ENCODE data around the gene MS4A10.

MS4A10 gene

DNA sequence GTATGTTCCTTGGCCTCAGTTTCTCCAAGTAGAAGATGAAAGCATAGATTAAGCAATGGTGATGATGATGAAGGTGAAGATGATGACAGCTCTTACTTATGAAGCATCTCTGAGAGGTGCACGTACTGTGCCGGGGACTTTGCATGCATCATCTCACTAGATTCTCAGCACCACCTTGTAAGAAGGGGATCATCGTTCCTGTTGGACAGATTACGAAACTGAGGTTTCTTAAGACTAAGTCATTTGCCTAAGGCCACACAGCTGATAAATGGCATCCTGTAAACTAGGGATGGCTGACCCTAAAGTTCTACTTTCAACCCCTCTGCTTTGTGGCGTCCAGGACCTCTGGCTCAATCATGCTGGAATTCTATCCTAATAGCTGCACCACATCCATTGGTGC, 19.8 kb upstream of the MS4A10 start:
- 94 to 98% methylated on average over 5 of the region's 5 CpGs for WGBS, 2 experiments (ENCODE audit: insufficient coverage in 2 of 2)

DNA sequence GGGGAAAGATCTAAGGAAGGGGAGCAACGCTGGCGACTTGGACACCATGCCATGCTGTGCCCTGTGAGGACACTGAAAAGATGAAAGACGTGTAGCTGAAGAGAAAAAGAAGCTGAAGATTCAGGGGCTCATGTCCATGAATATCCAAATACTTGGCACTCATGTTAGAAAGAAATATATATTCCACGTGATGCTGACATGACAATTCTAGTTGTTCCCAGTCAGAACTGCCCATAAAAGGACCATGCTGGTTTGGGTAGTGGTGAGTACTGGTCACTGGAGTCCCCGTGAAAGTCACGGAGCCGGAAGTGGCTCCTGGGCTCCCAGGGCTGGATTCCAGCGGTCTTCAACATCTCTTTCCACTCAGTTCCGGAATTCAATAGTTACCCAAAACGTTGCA, 18.6 kb upstream of the MS4A10 start:
- WGBS, 2 experiments (ENCODE audit: insufficient coverage in 2 of 2), result 89 to 98% methylated on average over 5 to 10 of the region's 10 CpGs

More for the DNA sequence above, 19.8 kb upstream of the MS4A10 start:
- Histone ChIP-seq H3K9me3 (ENCODE audit: control insufficient read depth, low read length) (no peaks in the 10 kb centered on the region), H3K4me1 (ENCODE audit: control insufficient read depth, insufficient read depth, low read length, poor library complexity, severe bottlenecking) (no peaks in the 10 kb centered on the region), H3K27ac (ENCODE audit: low read depth, low read length, severe bottlenecking) (no peak overlapping the region), H3K36me3 (ENCODE audit: control insufficient read depth, insufficient read depth, low read length) (no peaks in the 10 kb centered on the region), H3K4me3 (ENCODE audit: extremely low read depth, insufficient read depth, low read length, poor library complexity, severe bottlenecking) (no peak overlapping the region)

DNA sequence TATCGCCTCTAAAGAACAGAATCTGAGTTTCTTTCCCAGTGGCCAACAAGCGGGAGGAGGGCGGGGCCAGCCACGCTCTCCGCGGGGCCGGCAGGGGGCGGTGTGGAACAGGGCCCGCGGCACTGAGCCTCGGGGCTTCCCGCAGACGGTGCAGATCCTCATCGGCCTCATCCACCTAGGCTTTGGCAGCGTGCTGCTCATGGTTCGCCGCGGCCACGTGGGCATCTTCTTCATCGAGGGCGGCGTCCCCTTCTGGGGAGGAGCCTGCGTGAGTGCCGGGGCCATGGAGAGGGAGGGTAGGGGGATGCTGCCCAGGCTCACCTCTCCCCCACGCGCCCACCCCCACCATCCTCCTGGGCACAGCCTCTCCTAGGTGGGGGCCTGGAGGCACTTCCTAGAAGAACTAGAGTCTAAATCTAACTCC, 17.7 kb upstream of the MS4A10 start:
- Histone ChIP-seq H3K27ac (ENCODE audit: low read depth, low read length, severe bottlenecking) (no peak overlapping the region), H3K9me3 (ENCODE audit: control insufficient read depth, low read length) (no peaks in the 10 kb centered on the region), H3K4me3 (ENCODE audit: extremely low read depth, insufficient read depth, low read length, poor library complexity, severe bottlenecking) (no peak overlapping the region), H3K4me1 (ENCODE audit: control insufficient read depth, insufficient read depth, low read length, poor library complexity, severe bottlenecking) (no peaks in the 10 kb centered on the region), H3K36me3 (ENCODE audit: control insufficient read depth, insufficient read depth, low read length) (no peaks in the 10 kb centered on the region)
- 54% methylated on average over 19 of the region's 26 CpGs; no CpG with 5 or more reads in 1 of the 2 experiments for WGBS, 2 experiments (ENCODE audit: insufficient coverage in 2 of 2)

More for the DNA sequence above, 18.6 kb upstream of the MS4A10 start:
- H3K27ac ChIP-seq (ENCODE audit: low read depth, low read length, severe bottlenecking), result no peak overlapping the region
- no peaks in the 10 kb centered on the region for H3K4me1 ChIP-seq (ENCODE audit: control insufficient read depth, insufficient read depth, low read length, poor library complexity, severe bottlenecking)
- no peak overlapping the region for H3K4me3 ChIP-seq (ENCODE audit: extremely low read depth, insufficient read depth, low read length, poor library complexity, severe bottlenecking)
- H3K9me3 ChIP-seq (ENCODE audit: control insufficient read depth, low read length), result no peaks in the 10 kb centered on the region
- no peaks in the 10 kb centered on the region for H3K36me3 ChIP-seq (ENCODE audit: control insufficient read depth, insufficient read depth, low read length)

DNA sequence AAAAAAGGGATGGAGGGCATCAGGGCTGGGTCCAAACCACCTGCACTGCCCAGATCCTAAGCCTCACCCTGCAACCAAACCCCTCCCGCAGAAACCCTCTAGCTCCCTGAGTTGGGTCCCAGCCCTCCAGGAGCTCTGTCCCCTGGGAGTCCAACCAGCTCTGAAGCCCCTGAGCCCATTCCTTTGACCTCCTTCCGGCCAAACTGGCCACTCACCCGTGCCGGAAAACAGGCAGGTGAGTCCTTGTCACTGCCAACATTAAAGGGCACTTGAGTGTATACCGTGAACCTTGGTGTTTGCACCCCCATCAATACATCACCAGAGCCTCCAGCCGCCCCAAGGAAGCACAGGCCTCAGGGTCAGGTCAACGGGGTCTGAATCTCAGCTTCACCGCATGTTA, 16.9 kb upstream of the MS4A10 start:
- Histone ChIP-seq H3K9me3 (ENCODE audit: control insufficient read depth, low read length) (no peaks in the 10 kb centered on the region), H3K4me1 (ENCODE audit: control insufficient read depth, insufficient read depth, low read length, poor library complexity, severe bottlenecking) (no peaks in the 10 kb centered on the region), H3K27ac (ENCODE audit: low read depth, low read length, severe bottlenecking) (no peak overlapping the region), H3K4me3 (ENCODE audit: extremely low read depth, insufficient read depth, low read length, poor library complexity, severe bottlenecking) (no peak overlapping the region), H3K36me3 (ENCODE audit: control insufficient read depth, insufficient read depth, low read length) (no peaks in the 10 kb centered on the region)
- 83 to 100% methylated on average over 5 to 6 of the region's 8 CpGs for WGBS, 2 experiments (ENCODE audit: insufficient coverage in 2 of 2)

DNA sequence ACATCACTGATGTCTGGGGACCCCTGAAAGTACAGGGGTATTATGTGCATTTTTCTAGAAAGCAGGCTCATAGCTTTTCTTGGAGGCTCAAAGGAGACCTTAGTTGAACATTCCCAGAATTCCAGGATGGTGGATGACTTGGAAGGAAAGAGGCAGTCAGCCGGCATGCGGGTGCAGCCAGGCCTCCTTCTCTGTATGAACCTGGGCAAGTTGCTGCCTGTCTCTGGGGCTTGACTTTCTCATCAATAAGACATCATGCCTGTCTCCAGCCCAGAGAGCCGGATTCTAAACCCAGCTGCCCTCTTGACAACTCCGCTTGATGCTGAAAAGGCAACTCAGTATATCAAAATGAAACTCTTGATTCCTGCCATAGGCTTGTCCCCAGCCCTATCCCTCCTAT, 15.9 kb upstream of the MS4A10 start:
- Histone ChIP-seq H3K9me3 (ENCODE audit: control insufficient read depth, low read length) (no peaks in the 10 kb centered on the region), H3K36me3 (ENCODE audit: control insufficient read depth, insufficient read depth, low read length) (no peaks in the 10 kb centered on the region), H3K27ac (ENCODE audit: low read depth, low read length, severe bottlenecking) (no peak overlapping the region), H3K4me1 (ENCODE audit: control insufficient read depth, insufficient read depth, low read length, poor library complexity, severe bottlenecking) (no peaks in the 10 kb centered on the region), H3K4me3 (ENCODE audit: extremely low read depth, insufficient read depth, low read length, poor library complexity, severe bottlenecking) (no peak overlapping the region)
- 86 to 93% methylated on average over 3 to 4 of the region's 4 CpGs for WGBS, 2 experiments (ENCODE audit: insufficient coverage in 2 of 2)

DNA sequence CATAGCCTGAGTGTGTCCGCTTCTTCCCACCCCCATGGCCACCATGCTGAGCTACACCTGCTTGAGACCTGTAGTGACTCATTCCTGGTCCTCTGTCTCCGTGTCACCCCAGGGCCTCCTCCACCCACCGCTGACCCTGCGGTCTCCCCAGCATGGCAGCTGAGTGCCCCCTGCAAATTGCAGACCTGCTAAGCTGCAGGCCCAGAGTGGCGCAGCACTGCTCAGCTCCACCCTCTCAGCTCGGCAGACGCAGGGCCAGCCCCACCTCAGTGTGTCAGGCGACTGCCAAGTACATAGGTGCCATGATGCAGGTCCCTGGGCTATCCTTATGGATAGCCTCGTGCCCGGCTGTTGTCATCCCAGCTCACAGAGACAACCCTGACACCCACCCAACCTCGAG, 15.3 kb upstream of the MS4A10 start:
- H3K4me1 ChIP-seq (ENCODE audit: control insufficient read depth, insufficient read depth, low read length, poor library complexity, severe bottlenecking), result no peaks in the 10 kb centered on the region
- H3K27ac ChIP-seq (ENCODE audit: low read depth, low read length, severe bottlenecking), result no peak overlapping the region
- no peaks in the 10 kb centered on the region for H3K36me3 ChIP-seq (ENCODE audit: control insufficient read depth, insufficient read depth, low read length)
- H3K4me3 ChIP-seq (ENCODE audit: extremely low read depth, insufficient read depth, low read length, poor library complexity, severe bottlenecking), result no peak overlapping the region
- WGBS, 2 experiments (ENCODE audit: insufficient coverage in 2 of 2), result 82 to 90% methylated on average over 11 of the region's 11 CpGs
- no peaks in the 10 kb centered on the region for H3K9me3 ChIP-seq (ENCODE audit: control insufficient read depth, low read length)

DNA sequence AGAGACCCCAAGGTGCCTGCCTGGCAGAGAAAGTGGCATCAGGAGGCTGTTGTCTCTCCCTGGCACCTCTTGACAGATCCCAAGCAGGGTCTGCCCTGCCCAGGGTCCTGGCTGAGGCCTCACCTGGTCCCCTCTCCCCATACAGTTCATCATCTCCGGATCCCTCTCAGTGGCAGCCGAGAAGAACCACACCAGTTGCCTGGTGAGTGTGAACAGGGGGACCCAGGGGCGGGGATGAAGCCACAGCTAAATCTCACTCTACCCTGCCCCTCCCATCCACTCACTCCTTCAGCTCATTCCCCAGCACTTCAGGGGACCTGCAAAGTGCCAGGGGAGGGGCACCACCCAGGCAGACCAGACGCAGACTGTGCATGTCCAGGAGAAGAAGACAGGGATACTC, 14.0 kb upstream of the MS4A10 start:
- 100% methylated on average over 1 of the region's 4 CpGs; no CpG with 5 or more reads in 1 of the 2 experiments for WGBS, 2 experiments (ENCODE audit: insufficient coverage in 2 of 2)

DNA sequence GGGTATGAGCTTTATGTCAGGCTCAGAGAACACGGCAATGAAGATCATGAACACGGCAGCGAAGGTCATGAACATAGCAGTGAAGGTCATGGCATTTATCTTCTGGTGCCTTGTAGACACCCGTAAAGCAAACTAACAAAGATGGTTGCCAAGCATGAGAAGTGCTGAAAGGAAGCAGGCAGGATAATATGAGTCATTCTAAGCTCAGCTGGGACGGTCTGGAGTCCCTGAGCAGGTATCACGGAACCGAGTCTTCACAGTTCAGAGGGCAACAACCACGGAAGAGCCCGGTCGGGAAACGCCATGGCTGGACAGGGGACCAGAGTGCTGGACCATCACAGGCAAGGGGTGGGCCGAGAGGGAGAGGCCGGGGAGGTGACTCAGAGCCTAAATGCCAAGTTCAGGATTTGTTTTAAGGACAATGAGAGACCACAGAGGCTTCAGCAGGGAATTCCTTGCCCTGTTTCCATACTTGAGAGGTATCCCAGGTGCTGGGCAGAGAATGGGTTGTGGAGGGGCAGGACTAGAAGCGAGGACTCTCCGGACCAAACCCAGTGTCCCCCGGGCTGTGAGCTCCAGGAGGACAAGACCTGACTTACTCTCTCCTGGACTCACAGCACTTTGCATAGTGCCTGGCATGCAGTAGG, 13.1 kb upstream of the MS4A10 start:
- WGBS, 2 experiments (ENCODE audit: insufficient coverage in 2 of 2), result 83 to 92% methylated on average over 16 of the region's 16 CpGs
- Histone ChIP-seq H3K4me1 (ENCODE audit: control insufficient read depth, insufficient read depth, low read length, poor library complexity, severe bottlenecking) (no peaks in the 10 kb centered on the region), H3K9me3 (ENCODE audit: control insufficient read depth, low read length) (no peaks in the 10 kb centered on the region), H3K27ac (ENCODE audit: low read depth, low read length, severe bottlenecking) (no peak overlapping the region), H3K4me3 (ENCODE audit: extremely low read depth, insufficient read depth, low read length, poor library complexity, severe bottlenecking) (no peak overlapping the region), H3K36me3 (ENCODE audit: control insufficient read depth, insufficient read depth, low read length) (no peaks in the 10 kb centered on the region)

More for the DNA sequence above, 14.0 kb upstream of the MS4A10 start:
- Histone ChIP-seq H3K4me3 (ENCODE audit: extremely low read depth, insufficient read depth, low read length, poor library complexity, severe bottlenecking) (no peak overlapping the region), H3K27ac (ENCODE audit: low read depth, low read length, severe bottlenecking) (no peak overlapping the region), H3K9me3 (ENCODE audit: control insufficient read depth, low read length) (no peaks in the 10 kb centered on the region), H3K4me1 (ENCODE audit: control insufficient read depth, insufficient read depth, low read length, poor library complexity, severe bottlenecking) (no peaks in the 10 kb centered on the region), H3K36me3 (ENCODE audit: control insufficient read depth, insufficient read depth, low read length) (no peaks in the 10 kb centered on the region)

DNA sequence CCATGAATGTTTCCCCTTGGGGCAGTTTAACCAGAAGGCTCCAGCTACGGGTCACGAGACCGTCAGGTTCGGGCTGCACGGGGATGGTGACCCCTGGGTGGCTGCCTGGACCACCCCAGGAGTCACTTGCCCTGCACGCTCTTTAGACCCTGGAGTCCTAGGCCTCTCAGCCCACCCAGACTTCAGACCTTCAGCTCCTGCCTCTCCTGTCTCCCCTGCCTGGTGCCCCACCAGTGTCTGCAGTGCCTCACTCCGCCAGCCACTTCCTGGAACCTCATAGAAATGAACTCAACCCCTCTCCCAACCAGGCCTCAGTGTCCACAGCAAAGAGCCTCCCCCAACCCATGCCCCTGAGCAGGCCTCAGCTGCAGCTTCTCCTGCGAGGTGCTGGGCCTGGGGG, 12.5 kb upstream of the MS4A10 start:
- Histone ChIP-seq H3K4me1 (ENCODE audit: control insufficient read depth, insufficient read depth, low read length, poor library complexity, severe bottlenecking) (peaks cover 5% of the 10 kb centered on the region), H3K36me3 (ENCODE audit: control insufficient read depth, insufficient read depth, low read length) (no peaks in the 10 kb centered on the region)
- WGBS, 2 experiments (ENCODE audit: insufficient coverage in 2 of 2), result 92 to 99% methylated on average over 6 to 8 of the region's 8 CpGs

DNA sequence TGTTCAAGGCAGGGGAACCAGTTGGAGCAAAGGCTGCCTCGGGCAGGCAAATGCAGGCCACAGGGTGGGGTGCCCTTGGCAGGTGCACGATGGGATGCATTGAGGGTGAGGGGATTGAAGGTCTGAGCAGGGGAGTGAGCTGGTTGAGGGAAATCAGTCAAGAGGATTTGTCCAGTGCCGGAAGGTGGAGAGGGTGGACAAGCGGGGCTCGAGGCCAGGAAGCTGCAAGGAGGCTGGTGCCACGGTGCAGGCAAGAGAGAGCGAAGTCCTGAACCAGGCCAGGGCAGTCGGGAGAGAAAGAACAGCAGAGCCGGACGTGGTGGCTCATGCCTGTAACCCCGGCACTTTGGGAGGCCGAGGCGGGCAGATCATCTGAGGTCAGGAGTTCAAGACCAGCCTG, 10.4 kb upstream of the MS4A10 start:
- Histone ChIP-seq H3K9me3 (ENCODE audit: control insufficient read depth, low read length) (no peaks in the 10 kb centered on the region), H3K4me3 (ENCODE audit: extremely low read depth, insufficient read depth, low read length, poor library complexity, severe bottlenecking) (no peak overlapping the region), H3K36me3 (ENCODE audit: control insufficient read depth, insufficient read depth, low read length) (no peaks in the 10 kb centered on the region), H3K4me1 (ENCODE audit: control insufficient read depth, insufficient read depth, low read length, poor library complexity, severe bottlenecking) (peaks cover 5% of the 10 kb centered on the region), H3K27ac (ENCODE audit: low read depth, low read length, severe bottlenecking) (no peak overlapping the region)
- 90 to 91% methylated on average over 6 to 13 of the region's 13 CpGs for WGBS, 2 experiments (ENCODE audit: insufficient coverage in 2 of 2)

More for the DNA sequence above, 12.5 kb upstream of the MS4A10 start:
- Histone ChIP-seq H3K4me3 (ENCODE audit: extremely low read depth, insufficient read depth, low read length, poor library complexity, severe bottlenecking) (no peak overlapping the region), H3K27ac (ENCODE audit: low read depth, low read length, severe bottlenecking) (no peak overlapping the region), H3K9me3 (ENCODE audit: control insufficient read depth, low read length) (no peaks in the 10 kb centered on the region)

DNA sequence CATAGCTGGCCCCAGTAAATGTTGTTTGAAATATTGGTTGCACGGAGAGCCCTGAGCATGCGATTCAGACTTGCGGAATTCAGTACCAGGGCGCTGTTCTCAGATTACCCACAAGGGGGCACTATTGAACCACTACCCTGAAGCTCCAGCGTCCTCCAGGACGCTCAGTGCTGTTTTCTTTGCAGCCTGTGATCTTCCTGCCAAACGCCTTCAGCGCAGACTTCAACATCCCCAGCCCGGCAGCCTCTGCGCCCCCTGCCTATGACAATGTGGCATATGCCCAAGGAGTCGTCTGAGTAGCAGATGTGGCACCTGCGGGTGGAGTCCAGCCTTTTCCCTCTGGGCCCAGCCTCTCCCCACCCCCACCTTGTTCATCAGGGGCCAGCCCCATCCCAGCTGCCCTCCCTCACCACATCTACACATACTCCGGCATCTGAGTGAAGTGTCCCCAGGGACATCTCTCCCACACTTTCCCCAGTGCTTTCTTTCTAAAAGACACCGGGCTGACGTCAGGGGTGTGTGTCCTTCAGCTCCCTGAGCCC, 9.6 kb upstream of the MS4A10 start:
- no peak overlapping the region for H3K27ac ChIP-seq (ENCODE audit: low read depth, low read length, severe bottlenecking)
- no peaks in the 10 kb centered on the region for H3K9me3 ChIP-seq (ENCODE audit: control insufficient read depth, low read length)
- peaks cover 5% of the 10 kb centered on the region for H3K4me1 ChIP-seq (ENCODE audit: control insufficient read depth, insufficient read depth, low read length, poor library complexity, severe bottlenecking)
- H3K36me3 ChIP-seq (ENCODE audit: control insufficient read depth, insufficient read depth, low read length), result no peaks in the 10 kb centered on the region
- 25 to 26% methylated on average over 10 to 11 of the region's 15 CpGs for WGBS, 2 experiments (ENCODE audit: insufficient coverage in 2 of 2)
- H3K4me3 ChIP-seq (ENCODE audit: extremely low read depth, insufficient read depth, low read length, poor library complexity, severe bottlenecking), result no peak overlapping the region

Data from mesodermal cell (in vitro differentiated cells).